GM18505 (cell line): ENCODE results near the gene SCAF11.

Experiments used
- ATAC-seq: cut with Tn5 transposase; IDR thresholded peaks from one replicate; pipeline ENCODE4 v1.9.1; 2021; ENCODE audit not compliant: unreplicated experiment
- POLR2A ChIP-seq: IDR thresholded peaks from 4 replicates; pipeline ENCODE4 v1.6.1; 2011; ENCODE audit warnings: borderline replicate concordance; ENCODE audit not compliant: insufficient read depth, insufficient read length; ENCODE audit errors: extremely low read depth

The SCAF11 gene

GRCh38 chr12:45989721-45990467, 480 bp downstream of the SCAF11 start:
- peak; percentile 28 for ATAC-seq
- TF ChIP-seq POLR2A: peak; percentile 11

GRCh38 chr12:45989287-45989686, 1.1 kb downstream of the SCAF11 start:
- no peak for TF ChIP-seq POLR2A
- no peak for ATAC-seq

- ATAC-seq: no peak
- TF ChIP-seq POLR2A: no peak
These were observed 2.1 kb downstream of the SCAF11 start for GRCh38 chr12:45988264-45988663.

- ATAC-seq: no peak
- TF ChIP-seq POLR2A: no peak
These were observed 3.0 kb downstream of the SCAF11 start for GRCh38 chr12:45987340-45987727.

GRCh38 chr12:45986641-45987339, 3.6 kb downstream of the SCAF11 start:
- no peak for ATAC-seq
- TF ChIP-seq POLR2A: no peak

GRCh38 chr12:45981075-45981837, 9.1 kb downstream of the SCAF11 start:
- no peak for ATAC-seq
- no peak for TF ChIP-seq POLR2A

GRCh38 chr12:45980540-45980939, 9.8 kb downstream of the SCAF11 start:
- TF ChIP-seq POLR2A: no peak
- no peak for ATAC-seq

- no peak for TF ChIP-seq POLR2A
These were observed 12.3 kb downstream of the SCAF11 start for GRCh38 chr12:45978108-45978507.

GRCh38 chr12:45977620-45978019, 12.8 kb downstream of the SCAF11 start:
- ATAC-seq: no peak
- TF ChIP-seq POLR2A: no peak

More at GRCh38 chr12:45978108-45978507, 12.3 kb downstream of the SCAF11 start:
- no peak for ATAC-seq

GRCh38 chr12:45975506-45975905, 14.9 kb downstream of the SCAF11 start:
- no peak for ATAC-seq
- no peak for TF ChIP-seq POLR2A

- TF ChIP-seq POLR2A: no peak
- no peak for ATAC-seq
These were observed 15.5 kb downstream of the SCAF11 start for GRCh38 chr12:45974883-45975282.

- ATAC-seq: no peak
- TF ChIP-seq POLR2A: no peak
These were observed 16.1 kb downstream of the SCAF11 start for GRCh38 chr12:45974171-45974719.

- no peak for ATAC-seq
- TF ChIP-seq POLR2A: no peak
These were observed 16.8 kb downstream of the SCAF11 start for GRCh38 chr12:45973526-45973925.

GRCh38 chr12:45970391-45970790, 20.0 kb downstream of the SCAF11 start:
- no peak for TF ChIP-seq POLR2A
- ATAC-seq: no peak

GRCh38 chr12:45969084-45969483, 21.3 kb downstream of the SCAF11 start:
- no peak for ATAC-seq
- TF ChIP-seq POLR2A: no peak
